ENCODE measurements around the gene PSMB8.
A peak's percentile ranks its signal among the peaks of the same experiment; 100 is the strongest.

PSMB8 gene

DNA sequence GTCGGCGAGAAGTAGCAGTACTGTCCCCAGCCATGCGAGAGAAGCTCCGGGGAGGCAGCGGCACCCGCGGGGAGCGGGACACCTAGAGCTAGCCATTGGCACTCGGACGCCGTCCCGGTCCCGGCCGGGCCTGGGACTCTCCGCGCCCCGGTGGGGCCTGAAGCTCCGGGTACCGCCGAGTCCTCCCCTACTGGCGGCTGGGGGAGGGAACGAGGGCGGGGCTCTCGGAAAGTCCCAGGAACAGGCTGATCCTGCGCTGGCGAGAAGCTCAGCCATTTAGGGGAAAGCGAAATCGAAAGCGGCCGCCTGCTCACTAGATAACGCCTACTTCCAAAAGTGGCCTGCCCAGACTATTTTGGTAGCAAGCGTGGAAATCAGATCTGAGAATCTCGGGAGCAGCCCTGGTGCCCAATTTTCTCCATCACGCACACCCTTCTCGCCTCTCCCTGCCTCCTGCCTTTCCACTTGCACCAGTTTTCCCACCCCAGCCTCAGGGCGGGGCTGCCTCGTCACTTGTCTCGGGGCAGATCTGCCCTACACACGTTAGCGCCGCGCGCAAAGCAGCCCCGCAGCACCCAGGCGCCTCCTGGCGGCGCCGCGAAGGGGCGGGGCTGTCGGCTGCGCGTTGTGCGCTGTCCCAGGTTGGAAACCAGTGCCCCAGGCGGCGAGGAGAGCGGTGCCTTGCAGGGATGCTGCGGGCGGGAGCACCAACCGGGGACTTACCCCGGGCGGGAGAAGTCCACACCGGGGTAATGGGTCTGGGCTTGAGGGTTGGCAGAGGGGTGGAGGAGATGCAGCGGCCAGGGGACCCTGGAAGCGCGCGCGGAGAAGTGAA, 9.9 kb upstream of the PSMB8 start, which contains the start of the genes PSMB9 and TAP1 (continued):
- TF ChIP-seq ZNF24 (tag by site-specific recombination; IDR thresholded peaks at IDR 0.05) (0 out of 2 replicates have a peak, but pooled peaks have one; percentile 20), BCL11B (tag by site-specific recombination; IDR thresholded peaks at IDR 0.05; ENCODE audit: low read depth) (no peak), ZNF664 (tag by site-specific recombination; IDR thresholded peaks at IDR 0.05) (no peak), ZFP41 (tag by site-specific recombination; IDR thresholded peaks at IDR 0.05; ENCODE audit: borderline replicate concordance) (no peak), KLF9 (tag by site-specific recombination; IDR thresholded peaks at IDR 0.05; ENCODE audit: low read depth) (peak; percentile 93), ZNF76 (tag by site-specific recombination; IDR thresholded peaks at IDR 0.05; ENCODE audit: borderline replicate concordance, low read depth) (peak; percentile 44), ZNF518A (tag by site-specific recombination; conservative IDR thresholded peaks at IDR 0.05; ENCODE audit: low read depth) (no peak), ZNF114 (tag by site-specific recombination; IDR thresholded peaks at IDR 0.05) (no peak), ZNF701 (tag by site-specific recombination; IDR thresholded peaks at IDR 0.05) (no peak), ZNF449 (tag by site-specific recombination; IDR thresholded peaks at IDR 0.05) (0 out of 2 replicates have a peak, but pooled peaks have one; percentile 4), ZNF214 (tag by site-specific recombination; IDR thresholded peaks at IDR 0.05; ENCODE audit: borderline replicate concordance) (no peak), ZNF473 (tag by site-specific recombination; IDR thresholded peaks at IDR 0.05) (no peak), ZNF561 (tag by site-specific recombination; IDR thresholded peaks at IDR 0.05; ENCODE audit: borderline replicate concordance) (peak; percentile 70; the same call in 1 of the 2 replicates), ZNF362 (tag by site-specific recombination; IDR thresholded peaks at IDR 0.05) (no peak), HOXC10 (CRISPR knock-in tag; IDR thresholded peaks at IDR 0.05) (no peak), ZBTB17 (tag by site-specific recombination; IDR thresholded peaks at IDR 0.05) (peak; percentile 79), SP7 (tag by site-specific recombination; IDR thresholded peaks at IDR 0.05) (peak; percentile 49; the same call in 1 of the 2 replicates), ZNF629 (tag by site-specific recombination; IDR thresholded peaks at IDR 0.05) (peak; percentile 27)
- TF ChIP-seq, protein P1, sequence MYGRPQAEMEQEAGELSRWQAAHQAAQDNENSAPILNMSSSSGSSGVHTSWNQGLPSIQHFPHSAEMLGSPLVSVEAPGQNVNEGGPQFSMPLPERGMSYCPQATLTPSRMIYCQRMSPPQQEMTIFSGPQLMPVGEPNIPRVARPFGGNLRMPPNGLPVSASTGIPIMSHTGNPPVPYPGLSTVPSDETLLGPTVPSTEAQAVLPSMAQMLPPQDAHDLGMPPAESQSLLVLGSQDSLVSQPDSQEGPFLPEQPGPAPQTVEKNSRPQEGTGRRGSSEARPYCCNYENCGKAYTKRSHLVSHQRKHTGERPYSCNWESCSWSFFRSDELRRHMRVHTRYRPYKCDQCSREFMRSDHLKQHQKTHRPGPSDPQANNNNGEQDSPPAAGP (tag by site-specific recombination; IDR thresholded peaks at IDR 0.05) = peak; percentile 39; the same call in 1 of the 2 replicates
- TF ChIP-seq, protein P2, sequence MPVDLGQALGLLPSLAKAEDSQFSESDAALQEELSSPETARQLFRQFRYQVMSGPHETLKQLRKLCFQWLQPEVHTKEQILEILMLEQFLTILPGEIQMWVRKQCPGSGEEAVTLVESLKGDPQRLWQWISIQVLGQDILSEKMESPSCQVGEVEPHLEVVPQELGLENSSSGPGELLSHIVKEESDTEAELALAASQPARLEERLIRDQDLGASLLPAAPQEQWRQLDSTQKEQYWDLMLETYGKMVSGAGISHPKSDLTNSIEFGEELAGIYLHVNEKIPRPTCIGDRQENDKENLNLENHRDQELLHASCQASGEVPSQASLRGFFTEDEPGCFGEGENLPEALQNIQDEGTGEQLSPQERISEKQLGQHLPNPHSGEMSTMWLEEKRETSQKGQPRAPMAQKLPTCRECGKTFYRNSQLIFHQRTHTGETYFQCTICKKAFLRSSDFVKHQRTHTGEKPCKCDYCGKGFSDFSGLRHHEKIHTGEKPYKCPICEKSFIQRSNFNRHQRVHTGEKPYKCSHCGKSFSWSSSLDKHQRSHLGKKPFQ (tag by site-specific recombination; IDR thresholded peaks at IDR 0.05) = no peak
- TF ChIP-seq, protein P3, sequence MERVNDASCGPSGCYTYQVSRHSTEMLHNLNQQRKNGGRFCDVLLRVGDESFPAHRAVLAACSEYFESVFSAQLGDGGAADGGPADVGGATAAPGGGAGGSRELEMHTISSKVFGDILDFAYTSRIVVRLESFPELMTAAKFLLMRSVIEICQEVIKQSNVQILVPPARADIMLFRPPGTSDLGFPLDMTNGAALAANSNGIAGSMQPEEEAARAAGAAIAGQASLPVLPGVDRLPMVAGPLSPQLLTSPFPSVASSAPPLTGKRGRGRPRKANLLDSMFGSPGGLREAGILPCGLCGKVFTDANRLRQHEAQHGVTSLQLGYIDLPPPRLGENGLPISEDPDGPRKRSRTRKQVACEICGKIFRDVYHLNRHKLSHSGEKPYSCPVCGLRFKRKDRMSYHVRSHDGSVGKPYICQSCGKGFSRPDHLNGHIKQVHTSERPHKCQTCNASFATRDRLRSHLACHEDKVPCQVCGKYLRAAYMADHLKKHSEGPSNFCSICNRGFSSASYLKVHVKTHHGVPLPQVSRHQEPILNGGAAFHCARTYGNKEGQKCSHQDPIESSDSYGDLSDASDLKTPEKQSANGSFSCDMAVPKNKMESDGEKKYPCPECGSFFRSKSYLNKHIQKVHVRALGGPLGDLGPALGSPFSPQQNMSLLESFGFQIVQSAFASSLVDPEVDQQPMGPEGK (tag by site-specific recombination; IDR thresholded peaks at IDR 0.05) = peak; percentile 62
- TF ChIP-seq, protein P4, sequence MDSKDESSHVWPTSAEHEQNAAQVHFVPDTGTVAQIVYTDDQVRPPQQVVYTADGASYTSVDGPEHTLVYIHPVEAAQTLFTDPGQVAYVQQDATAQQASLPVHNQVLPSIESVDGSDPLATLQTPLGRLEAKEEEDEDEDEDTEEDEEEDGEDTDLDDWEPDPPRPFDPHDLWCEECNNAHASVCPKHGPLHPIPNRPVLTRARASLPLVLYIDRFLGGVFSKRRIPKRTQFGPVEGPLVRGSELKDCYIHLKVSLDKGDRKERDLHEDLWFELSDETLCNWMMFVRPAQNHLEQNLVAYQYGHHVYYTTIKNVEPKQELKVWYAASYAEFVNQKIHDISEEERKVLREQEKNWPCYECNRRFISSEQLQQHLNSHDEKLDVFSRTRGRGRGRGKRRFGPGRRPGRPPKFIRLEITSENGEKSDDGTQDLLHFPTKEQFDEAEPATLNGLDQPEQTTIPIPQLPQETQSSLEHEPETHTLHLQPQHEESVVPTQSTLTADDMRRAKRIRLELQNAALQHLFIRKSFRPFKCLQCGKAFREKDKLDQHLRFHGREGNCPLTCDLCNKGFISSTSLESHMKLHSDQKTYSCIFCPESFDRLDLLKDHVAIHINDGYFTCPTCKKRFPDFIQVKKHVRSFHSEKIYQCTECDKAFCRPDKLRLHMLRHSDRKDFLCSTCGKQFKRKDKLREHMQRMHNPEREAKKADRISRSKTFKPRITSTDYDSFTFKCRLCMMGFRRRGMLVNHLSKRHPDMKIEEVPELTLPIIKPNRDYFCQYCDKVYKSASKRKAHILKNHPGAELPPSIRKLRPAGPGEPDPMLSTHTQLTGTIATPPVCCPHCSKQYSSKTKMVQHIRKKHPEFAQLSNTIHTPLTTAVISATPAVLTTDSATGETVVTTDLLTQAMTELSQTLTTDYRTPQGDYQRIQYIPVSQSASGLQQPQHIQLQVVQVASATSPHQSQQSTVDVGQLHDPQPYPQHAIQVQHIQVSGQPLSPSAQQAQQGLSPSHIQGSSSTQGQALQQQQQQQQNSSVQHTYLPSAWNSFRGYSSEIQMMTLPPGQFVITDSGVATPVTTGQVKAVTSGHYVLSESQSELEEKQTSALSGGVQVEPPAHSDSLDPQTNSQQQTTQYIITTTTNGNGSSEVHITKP (tag by site-specific recombination; IDR thresholded peaks at IDR 0.05) = peak; percentile 95
